NCI-H2171 treated with DMSO at 0.1 percent for 48 hours (cell line): ENCODE measurements around the gene CBLB.

Source experiments
- DNase-seq: peaks from one replicate; lab custom pipeline; 2025; lab: John Stamatoyannopoulos, UW

The CBLB gene

DNA sequence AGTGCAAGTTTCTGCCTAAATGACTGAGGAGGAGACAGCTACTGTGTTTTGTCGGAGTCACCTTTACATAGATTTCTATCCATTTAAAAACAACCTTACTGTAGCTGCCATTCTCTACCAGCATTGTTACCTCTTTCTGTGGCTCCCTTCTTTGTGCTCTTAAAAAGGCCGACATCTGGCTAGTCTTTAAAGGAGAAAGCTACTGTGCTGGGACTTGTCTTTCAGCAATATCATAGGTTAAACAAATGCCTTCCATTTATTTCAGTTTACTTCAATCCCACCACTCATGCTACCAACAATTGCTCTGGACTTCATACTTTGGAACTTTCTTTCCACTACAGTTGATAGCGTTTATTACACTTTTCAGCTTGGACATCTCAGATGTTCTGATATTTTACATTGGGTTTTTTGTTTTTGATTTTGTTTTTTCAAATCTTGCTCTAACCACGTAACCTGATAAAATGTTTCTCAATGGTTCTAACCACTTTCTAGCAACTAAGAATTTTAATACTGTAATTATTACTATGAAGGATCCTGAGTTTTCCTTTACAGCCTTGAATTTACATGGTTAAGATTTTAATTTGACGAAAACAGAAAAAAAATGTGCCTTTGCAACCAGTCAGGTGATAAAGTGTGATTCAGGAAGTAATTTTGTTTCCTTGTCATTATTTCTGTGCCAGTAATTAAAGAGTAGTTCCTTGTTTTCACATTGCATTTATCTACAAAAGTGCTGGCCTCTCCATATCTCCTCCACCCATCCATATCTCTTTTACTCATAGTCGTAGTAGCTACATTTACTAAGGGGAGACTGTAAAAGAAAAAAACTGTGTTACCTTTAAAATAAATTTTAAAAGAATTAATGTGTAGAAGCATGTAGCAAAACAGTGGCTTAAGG, 1.3 kb upstream of the CBLB start:
- DNase-seq, result peak; percentile 66

DNA sequence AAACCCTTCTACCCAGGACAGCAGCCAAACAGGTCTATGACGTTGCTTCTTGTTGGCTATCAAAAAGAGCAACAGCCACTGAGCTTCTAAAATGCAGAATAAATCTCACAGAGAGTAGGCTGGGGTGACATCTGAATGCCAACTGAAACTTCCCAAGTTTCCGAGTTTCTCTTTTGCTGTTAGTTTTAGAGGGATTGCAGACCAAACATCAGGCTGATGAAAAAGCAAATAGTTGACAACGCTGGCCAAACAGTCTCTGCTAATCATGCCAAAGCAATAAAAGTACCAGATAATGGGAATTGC, 670 bp upstream of the CBLB start:
- DNase-seq, result no peak

DNA sequence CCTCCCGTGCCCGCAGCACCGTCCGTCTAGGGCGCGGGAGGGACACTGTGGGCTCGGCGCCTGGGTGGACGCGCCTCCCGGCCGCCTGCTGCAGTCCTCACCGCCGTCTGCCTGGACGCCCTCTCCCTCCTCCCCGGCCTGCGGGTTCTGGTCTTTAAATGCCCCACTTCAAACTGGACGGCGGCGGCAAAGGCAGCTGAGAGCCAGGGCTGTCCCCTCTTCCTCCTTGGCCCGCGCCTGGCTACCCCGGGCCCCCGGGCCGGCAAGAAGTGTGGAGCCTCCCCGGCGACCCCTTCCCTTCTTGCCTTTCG, 426 bp downstream of the CBLB start:
- no peak for DNase-seq

DNA sequence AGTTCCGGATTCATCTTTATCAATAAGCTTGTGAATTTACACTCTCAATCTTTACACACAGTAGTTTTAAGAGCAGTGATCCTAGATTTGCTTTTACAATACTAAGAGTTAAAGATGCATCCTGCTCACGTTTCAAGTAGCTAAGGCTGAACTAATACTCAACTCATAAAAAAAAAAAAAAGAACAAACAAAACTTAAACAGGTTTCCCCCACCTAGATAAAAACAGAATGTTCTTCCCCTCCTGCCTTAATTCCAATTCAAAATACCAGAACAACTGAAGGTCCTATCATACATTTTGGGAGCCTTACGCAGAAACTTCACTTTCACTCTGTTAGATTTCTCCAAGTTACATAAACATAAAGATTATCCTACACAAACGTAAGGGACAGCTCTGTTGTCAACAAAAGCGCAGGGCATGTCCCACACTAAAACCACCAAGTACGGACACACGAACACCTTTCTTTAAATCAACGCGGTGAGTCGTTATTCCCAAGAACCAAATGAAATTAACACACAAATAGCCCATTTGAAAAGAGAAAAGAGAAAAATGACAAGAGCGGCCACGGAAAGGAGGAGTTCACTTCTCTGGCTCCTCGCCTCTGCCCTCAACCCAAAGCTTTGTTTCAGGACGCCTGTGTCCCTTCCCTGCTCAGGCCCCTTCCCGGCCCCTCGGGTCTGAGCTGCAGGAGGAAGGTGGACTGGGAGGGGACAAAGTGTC, 941 bp downstream of the CBLB start:
- DNase-seq, result no peak

DNA sequence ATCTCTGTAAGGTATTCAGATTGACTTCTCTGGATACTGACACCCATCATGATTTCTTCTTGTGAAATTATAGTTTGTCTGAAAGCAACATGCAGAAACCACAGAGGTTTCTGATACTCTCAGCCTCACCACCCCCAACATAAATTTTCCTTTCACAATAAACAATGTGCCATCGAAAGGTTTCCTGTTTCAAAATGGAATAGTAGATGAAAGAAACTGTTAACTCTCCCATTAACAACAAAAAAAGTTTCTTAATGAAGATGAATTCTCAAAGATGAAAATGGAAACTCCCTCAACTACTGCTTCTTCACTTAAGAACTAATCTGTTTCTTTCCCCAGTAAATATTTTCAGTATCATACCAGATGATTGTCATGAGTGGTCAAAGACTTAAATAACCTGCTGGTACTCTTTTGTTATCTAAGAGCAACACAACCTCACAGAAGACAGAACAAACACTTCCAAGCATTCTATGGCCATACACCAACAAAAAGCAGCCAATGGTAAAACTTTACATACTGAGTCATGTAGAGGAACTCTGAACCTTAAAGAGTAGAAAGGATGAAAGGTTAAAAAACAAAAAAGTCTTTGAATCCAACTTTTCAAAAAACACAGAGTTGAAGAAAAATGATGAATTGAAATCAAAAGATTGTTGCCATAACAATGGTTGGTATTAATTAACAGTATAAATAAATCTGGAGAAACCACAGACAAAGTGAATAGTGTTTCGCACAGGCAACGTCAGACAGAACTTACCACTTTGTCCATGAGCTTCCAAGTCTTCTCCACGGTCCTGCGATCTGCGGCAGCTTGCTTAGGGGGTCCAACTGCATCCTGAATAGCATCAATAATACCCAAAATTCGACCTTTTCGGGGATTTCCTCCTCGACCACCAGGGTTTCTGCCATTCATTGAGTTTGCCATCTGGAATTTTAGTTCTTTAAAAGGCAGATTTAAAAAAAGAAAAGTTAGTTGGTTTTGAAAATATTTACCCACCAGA, 1.9 kb downstream of the CBLB start:
- no peak for DNase-seq

DNA sequence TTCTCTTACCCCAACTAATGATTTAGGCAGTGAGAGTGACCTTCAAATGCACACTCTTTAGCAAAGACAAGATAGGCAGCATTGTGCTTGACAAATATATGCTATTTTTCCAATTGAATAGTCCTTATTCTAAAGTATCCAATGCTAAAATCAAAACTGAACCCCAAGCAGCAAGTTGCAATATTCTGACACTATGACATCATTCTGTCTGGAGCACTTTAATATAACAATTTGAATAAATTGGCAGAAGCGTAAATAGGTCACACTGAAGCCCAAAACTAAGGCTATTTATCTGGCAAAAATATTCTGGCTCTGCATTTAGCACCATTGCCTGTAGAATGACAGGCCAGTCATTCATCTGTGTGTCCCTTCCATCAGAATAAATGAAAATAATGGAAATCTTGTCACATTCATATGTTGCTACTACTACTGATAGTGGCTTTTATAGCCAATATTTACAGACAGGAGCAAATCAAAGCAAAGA, 2.9 kb downstream of the CBLB start:
- no peak for DNase-seq

DNA sequence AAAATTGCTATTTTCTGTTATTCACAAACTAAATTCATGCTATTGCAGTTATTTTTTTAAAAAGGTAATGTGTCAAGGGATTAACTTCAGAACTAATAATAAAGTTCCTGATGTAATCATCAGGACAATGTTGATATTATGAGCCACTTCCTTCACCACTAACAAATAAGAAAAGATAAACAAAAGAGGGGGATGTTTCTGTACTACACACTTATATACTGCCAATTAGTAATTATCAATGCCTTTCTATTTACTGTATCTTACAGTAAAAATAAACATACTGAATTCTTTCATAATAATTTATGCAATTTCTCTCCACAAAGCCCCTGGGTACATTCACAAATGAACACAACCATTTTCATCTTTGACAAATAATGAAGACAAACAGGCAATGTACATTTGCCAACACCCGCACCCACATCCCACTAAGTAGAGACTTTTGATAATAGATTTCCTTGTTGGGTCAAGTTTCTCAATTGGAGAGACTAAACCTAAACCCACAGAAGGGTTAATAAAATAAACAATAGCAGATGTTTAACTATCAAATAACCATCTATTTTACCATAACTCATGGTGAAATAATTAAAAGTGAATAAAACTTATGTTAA, 3.7 kb downstream of the CBLB start:
- peak; percentile 34 for DNase-seq

DNA sequence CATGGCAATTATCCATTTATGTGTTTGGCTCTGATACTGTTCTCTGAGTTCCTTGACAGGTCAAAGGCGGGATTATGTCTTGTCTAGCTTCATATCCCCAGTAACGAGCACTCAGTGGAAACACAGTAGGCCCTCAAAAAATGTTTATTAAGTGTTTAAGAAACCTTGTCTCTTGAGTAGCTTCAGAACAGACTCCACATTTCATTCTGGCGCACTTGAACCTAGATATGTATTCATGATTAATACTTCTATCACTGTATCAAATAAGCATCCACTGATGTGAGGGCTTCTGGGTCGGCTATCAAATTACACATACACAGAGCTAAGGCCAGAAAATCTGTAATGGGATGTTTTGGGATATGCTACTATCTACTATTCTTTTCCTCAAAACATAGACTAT, 4.6 kb downstream of the CBLB start:
- DNase-seq, result no peak

DNA sequence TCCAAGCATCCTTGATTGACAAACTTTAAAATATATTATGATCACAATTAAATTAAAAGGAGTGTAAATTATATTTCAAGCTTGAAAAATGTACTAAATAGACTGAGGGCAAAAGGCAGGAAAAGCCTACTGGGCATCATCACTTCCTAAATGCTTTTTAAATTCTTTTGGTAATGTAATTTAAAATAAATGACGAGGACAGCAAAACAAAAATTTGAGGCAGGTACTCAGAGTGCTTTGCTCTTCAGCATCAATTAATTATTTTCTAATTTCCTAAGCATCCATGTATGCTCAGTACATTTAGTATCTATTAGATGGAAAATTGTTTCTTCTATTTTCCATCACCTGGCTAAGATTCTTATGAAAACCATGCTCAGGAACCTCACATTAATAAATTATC, 5.2 kb downstream of the CBLB start:
- DNase-seq, result no peak

DNA sequence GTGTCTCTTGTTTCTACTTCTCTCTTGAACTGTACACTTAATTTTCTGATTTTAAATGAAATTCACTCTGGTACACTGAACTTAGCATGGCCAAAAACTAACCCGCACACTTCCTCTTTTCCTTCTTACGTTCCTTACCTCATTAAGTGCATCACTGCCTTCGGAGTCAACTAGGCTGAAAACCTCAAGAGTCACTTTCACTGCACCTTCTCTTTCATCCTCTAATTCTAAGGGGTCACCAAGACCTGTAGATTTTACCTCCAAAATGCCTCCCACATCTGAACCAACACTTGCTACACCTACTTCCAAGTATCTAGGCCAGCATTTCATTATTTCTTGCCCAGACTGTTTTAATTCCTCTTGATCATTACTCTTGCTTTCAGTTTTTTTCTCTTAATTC, 6.6 kb downstream of the CBLB start:
- DNase-seq, result no peak

DNA sequence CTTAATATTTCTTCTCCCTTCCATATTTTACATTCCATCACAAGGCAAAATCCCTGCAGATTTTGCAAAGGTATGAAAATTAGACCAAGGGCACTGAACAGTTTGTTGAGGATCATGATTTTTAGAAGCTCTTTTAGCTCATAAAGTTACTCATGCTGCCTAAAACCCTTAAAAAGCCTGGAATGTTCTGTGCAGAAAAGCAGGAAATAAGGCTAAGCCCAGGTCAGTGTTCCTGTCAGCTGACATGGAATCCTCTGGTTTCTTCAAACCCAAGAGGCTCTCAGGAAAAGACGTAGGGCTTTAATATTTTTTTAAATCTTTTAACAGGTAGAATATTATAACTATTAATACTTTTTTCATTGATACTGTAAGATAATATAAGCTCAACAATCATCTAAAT, 8.2 kb downstream of the CBLB start:
- DNase-seq, result no peak

DNA sequence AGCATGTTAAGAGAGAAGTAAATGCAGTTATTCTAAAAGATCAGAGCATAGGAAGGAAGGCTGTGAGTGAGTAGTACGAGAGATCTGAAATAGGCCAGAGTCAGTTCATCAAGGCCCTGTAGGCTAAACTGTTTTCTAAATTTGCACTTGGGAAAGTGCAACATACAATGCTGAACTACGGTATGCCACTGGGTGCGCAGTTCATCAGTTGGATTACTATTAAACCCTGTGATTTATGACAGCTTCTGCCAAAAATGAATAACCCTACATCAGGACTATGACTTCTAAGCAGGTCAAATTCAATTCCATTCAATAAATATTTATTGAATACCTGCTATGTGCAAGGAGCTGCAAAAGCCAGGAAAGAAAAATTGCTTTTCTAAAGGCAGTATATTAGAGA, 10.8 kb downstream of the CBLB start:
- no peak for DNase-seq

DNA sequence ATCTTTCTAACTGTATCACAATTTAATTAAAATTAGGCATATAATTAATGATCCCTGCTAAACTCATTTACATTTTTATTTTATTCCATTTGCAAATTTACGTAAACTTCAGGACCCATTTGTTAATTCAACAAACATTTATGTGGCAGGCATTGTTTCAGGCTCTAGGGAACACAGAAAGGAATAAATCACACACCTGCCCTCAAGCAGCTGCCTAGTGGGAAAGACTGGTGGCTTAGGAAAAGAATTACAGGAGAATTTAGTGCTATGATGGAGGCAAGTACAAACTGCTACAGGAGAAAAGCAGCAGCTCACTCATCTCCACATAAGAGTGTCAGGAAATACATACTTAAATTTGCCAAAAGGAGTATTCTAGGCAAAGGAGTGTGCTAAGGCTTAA, 11.2 kb downstream of the CBLB start:
- DNase-seq, result no peak

DNA sequence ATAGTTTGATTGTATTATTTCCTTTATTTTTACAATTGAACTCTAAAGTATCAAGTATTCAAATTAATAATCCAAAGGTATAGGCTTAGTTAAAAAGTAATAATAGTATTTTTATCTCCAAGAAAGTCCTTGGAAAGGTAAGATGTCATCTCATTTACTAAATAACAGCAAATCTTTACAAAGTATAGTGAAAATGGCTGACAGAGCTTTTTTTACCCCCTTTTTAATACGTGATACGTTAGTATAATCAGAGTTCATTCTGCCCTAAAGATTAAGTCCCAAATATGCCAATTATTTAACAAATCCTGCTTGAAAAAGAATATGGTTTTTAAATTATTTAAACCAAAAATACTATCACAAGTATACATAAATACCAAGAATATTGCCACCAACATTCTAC, 12.2 kb downstream of the CBLB start:
- no peak for DNase-seq

DNA sequence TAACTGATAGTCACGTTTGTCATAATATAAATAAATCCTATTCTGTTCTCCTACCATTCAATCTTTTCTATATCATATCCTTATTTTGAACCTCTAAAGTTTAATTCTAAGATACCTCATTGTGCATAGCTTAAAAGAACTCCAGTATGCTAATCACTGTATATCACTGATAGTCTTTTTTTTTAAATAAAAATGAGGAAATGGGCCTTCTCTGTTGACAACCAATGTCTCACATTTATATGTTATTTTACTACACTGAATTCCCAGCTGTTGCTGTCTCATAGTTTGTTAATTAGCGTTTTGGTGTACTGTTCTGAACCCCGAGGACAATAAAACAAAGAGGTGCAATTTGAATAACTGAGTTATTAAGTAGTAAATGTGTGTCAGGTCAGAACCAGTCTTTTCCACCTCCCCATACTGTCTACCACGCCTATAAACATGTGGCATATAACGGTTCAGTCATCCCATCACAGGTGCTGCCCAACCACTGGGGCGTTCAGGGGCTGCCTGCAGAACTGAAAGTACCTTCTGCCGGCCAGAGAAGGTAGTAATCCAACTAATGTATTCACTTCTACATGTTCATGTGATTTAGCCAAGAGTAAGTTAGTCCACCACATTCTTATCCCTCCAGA, 14.9 kb downstream of the CBLB start:
- DNase-seq, result no peak

DNA sequence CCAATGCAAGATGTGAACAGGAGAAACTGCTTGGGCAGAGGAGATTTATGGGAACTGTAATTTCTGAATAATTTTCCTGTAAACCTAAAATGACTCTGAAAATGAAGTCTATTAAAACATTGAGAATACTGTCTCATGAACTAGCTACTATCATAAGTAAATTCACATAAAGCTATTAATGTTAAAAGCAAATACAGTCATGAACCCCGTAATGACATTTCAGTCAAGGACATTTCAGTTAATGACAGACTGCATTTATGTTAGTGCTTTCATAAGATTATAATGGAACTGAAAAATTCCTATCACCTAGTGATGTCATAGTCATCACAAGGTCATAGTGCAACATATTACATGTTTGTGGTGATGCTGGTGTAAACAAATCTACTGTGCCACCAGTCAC, 17.2 kb downstream of the CBLB start:
- no peak for DNase-seq

DNA sequence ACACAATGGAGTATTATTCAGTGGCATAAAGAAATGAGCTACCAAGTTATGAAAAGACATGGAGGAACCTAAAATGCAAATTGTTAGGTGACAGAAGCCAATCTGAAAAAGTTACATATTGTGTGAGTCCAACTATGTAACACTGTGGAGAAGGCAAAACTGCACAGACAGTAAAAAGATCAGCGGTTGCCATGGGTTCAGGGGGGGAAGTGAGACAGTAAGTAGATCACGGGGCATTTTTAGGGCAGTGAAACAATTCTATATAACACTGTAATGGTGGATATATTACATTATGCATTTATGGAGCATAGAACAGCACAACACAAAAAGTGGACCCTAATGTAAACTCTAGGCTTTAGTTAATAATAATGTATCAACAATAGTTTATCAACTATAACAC, 17.6 kb downstream of the CBLB start:
- DNase-seq, result no peak

DNA sequence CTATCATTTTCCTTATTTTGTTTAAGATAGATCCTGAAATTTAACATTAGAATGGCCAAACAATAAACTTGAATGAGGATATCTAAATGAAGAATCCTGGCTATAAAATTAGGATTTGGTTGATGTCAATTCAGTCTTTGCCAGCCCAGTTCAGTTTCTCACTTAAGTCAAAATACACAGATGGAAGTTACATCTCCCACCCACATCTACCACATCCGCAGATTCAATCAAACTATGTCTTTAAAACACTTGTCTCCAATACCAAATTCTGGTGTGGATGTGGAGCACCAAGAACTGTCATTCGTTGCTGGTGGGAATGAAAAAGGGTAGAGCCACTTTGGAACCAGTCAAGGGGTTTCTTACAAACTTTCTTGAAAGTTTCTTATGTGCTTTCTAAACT, 18.2 kb downstream of the CBLB start:
- no peak for DNase-seq

DNA sequence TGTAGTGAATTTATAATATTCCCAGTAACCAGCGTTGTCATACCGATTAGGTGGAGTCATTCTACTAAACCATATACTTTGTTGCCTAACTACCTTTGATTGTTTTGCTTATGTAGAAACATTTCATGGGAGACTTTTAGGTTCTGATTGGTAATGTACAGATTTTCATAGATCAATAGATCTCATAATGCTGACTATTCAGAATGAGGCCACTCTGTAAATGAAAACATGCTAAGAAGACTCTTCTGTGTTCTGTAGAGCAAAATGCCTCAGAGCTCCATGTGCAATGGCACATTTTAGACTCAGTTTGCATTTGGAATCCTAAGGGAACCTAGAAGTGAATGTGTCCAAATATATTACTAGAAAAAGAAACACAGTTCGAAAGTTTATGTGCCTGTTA, 20.0 kb downstream of the CBLB start:
- DNase-seq, result no peak

DNA sequence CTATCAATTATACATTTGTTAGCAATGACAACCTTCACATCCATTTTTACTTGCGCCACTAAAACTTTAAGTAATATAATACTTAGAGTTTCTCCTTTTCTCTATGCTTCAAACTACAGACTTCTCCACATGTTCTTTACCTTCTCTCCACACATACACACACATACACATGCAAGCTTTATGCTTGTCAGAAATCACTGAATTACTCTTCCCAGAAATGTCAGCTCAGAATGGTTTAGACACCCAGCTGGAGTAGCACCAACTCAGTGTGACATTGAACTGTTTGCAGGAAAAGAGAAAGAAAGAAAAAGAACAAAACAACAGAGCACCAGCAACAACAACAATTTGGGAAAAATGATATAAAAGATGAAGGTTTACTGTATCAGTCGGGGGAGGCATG, 20.9 kb downstream of the CBLB start:
- no peak for DNase-seq

DNA sequence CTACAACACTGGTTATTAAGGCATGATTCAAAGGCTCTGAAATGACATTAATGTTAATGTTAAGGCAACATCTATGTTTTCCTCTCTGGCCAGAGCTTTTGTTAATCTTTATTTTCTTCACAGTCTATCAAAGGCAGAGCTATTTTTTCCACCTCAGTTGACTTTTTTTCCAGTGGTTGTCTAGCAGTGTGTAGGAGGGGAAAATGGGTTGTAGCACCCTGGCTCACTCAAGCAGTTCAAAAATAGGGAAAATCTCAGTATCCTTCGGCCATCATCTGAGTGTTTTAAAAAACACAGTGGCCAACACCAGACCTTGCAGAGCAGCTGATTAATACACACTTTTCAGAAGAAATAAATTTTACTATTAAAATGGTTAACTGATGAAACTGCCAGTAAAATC, 21.4 kb downstream of the CBLB start:
- DNase-seq, result no peak

DNA sequence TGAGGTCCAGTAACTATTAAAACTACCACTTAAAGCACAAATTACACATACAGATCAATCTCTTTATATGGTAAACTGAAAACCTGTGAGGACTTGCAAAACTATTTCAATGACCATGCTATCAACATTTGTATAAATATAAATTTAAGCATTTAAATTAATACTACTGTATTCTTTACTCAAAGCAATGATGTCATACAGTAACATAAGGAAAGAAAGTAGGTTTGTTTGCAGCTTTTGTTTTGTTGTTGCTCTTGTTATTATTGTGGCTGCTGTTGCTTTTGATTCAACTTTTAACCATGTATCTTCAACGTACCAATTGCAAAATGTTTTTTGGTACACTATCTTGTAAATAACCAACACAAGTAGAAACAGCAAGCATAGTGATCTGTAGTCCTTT, 22.0 kb downstream of the CBLB start:
- DNase-seq, result no peak
